Suprapubic skin (tissue), 4 donors: ENCODE results near the gene NAIF1.

Source experiments
- EP300 ChIP-seq: sonication (generic); formaldehyde crosslinking; IDR thresholded peaks from one replicate; pipeline ENCODE4 v1.6.1; 2017; ENCODE audit warnings: antibody characterized with exemption
- POLR2A ChIP-seq, 2 donors: fragments of 450-650 bp; IDR thresholded peaks; one replicate each; pipeline ENCODE4 v1.6.1; 2017; ENCODE audit warnings: antibody characterized with exemption in 2 of 2, mild to moderate bottlenecking in 2 of 2, moderate library complexity in 2 of 2
- POLR2AphosphoS5 ChIP-seq, 3 donors: sonication (generic); formaldehyde crosslinking; IDR thresholded peaks; one replicate each; pipeline ENCODE4 v1.6.1; 2017; ENCODE audit warnings: antibody characterized with exemption in 3 of 3
- TF ChIP-seq, protein P1 (sequence below), 2 donors: fragments of 200-600 bp in 1 of 2; fragments of 450-650 bp in 1 of 2; sonication (generic) in 1 of 2; IDR thresholded peaks; one replicate each; pipeline ENCODE4 v1.5.1; 2016 to 2019; ENCODE audit warnings: antibody characterized with exemption in 2 of 2, mild to moderate bottlenecking in 1 of 2, moderate library complexity in 1 of 2

DNA sequence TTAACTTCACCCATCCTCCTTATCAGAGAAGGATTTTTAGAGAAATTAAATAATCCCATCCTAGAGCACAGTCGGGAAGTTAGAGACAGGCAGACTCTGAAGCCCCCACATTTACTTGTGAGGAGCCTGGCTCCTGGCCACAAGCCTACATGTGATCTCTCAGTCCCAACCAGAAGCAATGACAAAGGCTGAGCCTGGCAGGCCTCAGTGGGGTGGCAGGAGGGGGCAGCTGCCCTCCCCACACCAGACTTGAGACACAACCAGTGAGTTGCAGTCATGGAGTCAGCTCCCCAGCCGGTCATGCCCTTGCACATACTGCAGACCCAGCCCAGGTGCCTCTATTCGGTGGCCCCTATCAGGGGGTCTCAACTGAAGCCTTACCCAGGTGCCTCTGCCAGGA, 11.0 kb downstream of the NAIF1 start:
- TF ChIP-seq, protein P1, sequence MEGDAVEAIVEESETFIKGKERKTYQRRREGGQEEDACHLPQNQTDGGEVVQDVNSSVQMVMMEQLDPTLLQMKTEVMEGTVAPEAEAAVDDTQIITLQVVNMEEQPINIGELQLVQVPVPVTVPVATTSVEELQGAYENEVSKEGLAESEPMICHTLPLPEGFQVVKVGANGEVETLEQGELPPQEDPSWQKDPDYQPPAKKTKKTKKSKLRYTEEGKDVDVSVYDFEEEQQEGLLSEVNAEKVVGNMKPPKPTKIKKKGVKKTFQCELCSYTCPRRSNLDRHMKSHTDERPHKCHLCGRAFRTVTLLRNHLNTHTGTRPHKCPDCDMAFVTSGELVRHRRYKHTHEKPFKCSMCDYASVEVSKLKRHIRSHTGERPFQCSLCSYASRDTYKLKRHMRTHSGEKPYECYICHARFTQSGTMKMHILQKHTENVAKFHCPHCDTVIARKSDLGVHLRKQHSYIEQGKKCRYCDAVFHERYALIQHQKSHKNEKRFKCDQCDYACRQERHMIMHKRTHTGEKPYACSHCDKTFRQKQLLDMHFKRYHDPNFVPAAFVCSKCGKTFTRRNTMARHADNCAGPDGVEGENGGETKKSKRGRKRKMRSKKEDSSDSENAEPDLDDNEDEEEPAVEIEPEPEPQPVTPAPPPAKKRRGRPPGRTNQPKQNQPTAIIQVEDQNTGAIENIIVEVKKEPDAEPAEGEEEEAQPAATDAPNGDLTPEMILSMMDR (IDR thresholded peaks at IDR 0.05) = no peak
- TF ChIP-seq POLR2AphosphoS5 (IDR thresholded peaks at IDR 0.05) (no peak), POLR2A (IDR thresholded peaks at IDR 0.05) (no peak), EP300 (no peak)
